Colonic mucosa (tissue), 4 donors: ENCODE results near the gene ECT2L. TPM values are rescaled to one million over a fixed set of nuclear protein-coding genes. Genes with fewer than 3 reads are reported as not detected.

ENCODE experiments used
- DNase-seq: peaks from one replicate; pipeline ENCODE4 v3.0.0-alpha.2; 2020
- H3K27ac ChIP-seq: fragments of 200-600 bp; one replicate; pipeline ENCODE4 v1.8.0; 2021
- H3K27me3 ChIP-seq: fragments of 200-600 bp; one replicate; pipeline ENCODE4 v1.8.0; 2021
- H3K36me3 ChIP-seq: fragments of 200-600 bp; one replicate; pipeline ENCODE4 v1.8.0; 2021
- H3K4me1 ChIP-seq: fragments of 200-600 bp; one replicate; pipeline ENCODE4 v1.8.0; 2021; ENCODE audit warnings: mild to moderate bottlenecking
- H3K4me3 ChIP-seq: fragments of 200-600 bp; one replicate; pipeline ENCODE4 v1.8.0; 2021
- H3K9ac ChIP-seq, 2 donors: one replicate each; pipeline ENCODE4 v1.7.0; 2013; ENCODE audit warnings: control low read depth in 2 of 2, low read depth in 2 of 2, low read length in 2 of 2
- H3K9me3 ChIP-seq: fragments of 200-600 bp; one replicate; pipeline ENCODE4 v1.8.0; 2021
- intact Hi-C: fragments of 100-400 bp; cut with DNase I; formaldehyde crosslinking; loops from one replicate; pipeline ENCODE4 v1.14.1; 2022
- total RNA-seq, 2 donors: library from RNA; stranded (reverse); fragmentation: NEBNext Ultra II Directional in 1 of 2; extraction: Animal tissue kit (Norgen Biotek cat#: 25700) in 1 of 2; gene quantifications; one replicate each; pipeline ENCODE4 v1.2.1, GENCODE V29; 2021
- TF ChIP-seq, protein P1 (sequence below): fragments of 200-600 bp; IDR thresholded peaks from one replicate; pipeline ENCODE4 v1.8.0; 2022; ENCODE audit warnings: antibody characterized with exemption, mild to moderate bottlenecking
- donor health status: healthy.
- donor health status: DM: no; HTN: no; CAD: no.
- donor health status: DM: no; HTN: no; CAD: no.

ECT2L gene, protein sequence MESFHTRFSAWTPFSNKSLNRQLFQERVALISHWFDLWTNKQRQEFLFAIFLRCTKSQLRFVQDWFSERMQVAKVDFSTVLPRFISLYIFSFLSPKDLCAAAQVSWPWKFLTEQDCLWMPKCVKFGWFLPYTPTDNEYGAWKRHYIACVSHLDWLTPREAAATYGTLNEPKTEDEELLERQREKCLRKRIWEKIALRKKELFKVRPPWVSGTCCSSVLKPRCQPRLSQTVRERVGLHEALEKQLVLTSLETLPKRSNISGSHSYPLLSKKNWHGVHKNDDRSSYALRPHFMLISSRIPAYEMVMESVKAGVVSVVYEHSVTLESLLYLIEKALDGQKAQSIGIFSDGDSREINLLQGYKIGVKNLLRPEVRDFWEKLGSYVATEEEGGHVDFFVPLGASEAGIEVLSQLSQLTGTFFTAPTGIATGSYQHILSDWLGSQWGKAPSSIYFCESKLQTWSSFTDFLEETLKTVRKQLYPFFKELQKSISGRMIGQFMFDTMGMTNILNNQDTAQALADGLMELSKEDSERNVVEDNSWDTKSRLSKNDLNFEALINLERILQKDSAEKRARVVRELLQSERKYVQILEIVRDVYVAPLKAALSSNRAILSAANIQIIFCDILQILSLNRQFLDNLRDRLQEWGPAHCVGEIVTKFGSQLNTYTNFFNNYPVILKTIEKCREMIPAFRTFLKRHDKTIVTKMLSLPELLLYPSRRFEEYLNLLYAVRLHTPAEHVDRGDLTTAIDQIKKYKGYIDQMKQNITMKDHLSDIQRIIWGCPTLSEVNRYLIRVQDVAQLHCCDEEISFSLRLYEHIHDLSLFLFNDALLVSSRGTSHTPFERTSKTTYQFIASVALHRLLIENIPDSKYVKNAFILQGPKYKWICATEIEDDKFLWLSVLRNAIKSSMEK
- total RNA-seq = not detected

DNA sequence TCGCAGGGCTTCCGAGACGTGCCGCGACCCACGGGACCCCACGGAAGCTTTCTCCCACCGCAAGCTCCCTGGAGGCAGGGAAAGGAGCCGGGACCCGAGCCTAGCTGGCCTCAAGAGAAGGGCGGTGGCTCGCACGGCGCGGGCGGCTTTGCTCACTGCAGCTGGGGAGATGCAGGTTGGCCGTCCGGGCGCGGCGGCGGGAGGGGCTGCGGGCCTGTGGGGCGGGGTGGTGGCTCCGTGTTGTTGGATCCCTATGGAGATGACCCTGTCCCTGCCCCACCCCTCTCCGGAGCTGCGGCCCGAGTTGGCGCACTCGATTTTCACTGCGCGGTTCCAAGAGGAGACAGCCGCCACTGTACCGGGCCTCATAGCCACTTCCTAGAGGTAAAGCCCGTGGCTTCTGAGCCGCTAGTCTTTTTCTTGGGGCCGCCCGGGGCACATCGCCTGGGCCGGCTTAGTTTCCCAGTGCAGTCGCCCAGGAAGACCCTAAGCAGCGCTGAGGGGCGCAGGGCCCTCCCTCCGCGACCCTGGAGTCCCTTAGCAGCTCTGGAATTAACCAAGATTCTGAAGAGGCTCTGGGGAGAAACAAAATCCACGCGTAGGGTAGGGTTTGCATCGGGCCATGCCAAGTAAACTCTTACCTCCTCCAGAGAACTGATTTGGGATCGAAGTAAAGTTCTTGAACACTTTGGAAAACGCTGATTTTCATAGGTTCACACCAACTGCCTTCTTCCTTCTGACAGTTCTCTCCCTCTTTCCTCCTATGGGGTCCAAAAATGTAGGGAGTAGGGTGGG, at the start of gene ECT2L:
Gene ECT2L, plus strand, starts transcription at position 279 of the 795 bp plus-strand sequence. CDS start 17,188 bp downstream, outside the sequence.
- TF ChIP-seq, protein P1, sequence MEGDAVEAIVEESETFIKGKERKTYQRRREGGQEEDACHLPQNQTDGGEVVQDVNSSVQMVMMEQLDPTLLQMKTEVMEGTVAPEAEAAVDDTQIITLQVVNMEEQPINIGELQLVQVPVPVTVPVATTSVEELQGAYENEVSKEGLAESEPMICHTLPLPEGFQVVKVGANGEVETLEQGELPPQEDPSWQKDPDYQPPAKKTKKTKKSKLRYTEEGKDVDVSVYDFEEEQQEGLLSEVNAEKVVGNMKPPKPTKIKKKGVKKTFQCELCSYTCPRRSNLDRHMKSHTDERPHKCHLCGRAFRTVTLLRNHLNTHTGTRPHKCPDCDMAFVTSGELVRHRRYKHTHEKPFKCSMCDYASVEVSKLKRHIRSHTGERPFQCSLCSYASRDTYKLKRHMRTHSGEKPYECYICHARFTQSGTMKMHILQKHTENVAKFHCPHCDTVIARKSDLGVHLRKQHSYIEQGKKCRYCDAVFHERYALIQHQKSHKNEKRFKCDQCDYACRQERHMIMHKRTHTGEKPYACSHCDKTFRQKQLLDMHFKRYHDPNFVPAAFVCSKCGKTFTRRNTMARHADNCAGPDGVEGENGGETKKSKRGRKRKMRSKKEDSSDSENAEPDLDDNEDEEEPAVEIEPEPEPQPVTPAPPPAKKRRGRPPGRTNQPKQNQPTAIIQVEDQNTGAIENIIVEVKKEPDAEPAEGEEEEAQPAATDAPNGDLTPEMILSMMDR = no peak
- H3K27me3 ChIP-seq = no peaks in the 10 kb centered on the region
- intact Hi-C loops = no loop called here
- peak within 1 kb of the TSS; percentile 31 for H3K4me3 ChIP-seq
- no peaks in the 10 kb centered on the region for H3K9me3 ChIP-seq
- no peaks in the 10 kb centered on the region for H3K4me1 ChIP-seq
- no peaks in the 10 kb centered on the region for H3K36me3 ChIP-seq
- H3K9ac ChIP-seq = peak within 1 kb of the TSS; percentile 52 to 66
- no peak within 1 kb of the TSS for H3K27ac ChIP-seq
- DNase-seq = peak; percentile 89

DNA sequence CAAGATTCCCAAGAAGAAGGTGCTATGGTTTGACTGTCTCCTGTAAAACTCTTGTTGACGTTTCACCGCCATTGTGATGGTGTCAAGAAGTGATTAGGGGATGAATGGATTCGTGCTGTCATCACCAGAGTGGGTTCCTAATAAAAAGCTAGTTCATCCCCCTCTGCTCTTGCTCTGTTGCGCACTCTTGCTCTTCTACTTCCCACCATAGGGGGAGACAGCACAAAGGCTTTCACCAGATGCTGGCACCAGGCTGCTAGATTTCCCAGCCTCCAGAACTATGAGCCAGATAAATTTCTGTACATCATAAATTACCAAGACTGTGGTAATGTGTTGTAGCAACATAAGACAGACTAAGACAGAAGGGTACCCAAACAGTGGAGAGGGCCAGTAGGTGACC, 43.9 kb upstream of the ECT2L start:
- intact Hi-C loops = no loop called here
- Histone ChIP-seq H3K36me3 (no peaks in the 10 kb centered on the region), H3K27ac (no peak overlapping the region), H3K9ac (no peak overlapping the region), H3K4me3 (no peak overlapping the region), H3K9me3 (no peaks in the 10 kb centered on the region), H3K4me1 (no peaks in the 10 kb centered on the region), H3K27me3 (no peaks in the 10 kb centered on the region)
- DNase-seq = no peak
- TF ChIP-seq, protein P1 = no peak

DNA sequence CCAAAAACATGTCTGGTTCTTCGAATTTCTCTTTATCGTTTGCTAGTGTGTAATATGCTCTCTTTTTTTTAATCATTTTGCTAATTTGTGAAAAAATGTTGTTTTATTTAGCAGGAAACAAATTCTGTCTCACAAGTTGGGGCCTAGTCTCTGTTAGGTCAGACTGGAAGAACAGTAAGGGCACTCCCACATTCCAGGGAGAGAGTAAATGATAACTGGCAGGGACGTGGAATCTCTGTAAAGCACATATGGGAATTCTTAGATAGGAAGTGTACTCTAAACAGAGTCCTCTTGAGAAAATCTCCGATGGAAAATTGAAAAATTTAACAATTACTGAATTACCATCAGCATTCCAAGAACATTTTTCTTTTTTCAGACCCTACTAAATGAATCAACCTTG, 38.8 kb upstream of the ECT2L start:
- H3K9me3 ChIP-seq = no peaks in the 10 kb centered on the region
- no peaks in the 10 kb centered on the region for H3K36me3 ChIP-seq
- H3K4me3 ChIP-seq = no peak overlapping the region
- DNase-seq = no peak
- no peaks in the 10 kb centered on the region for H3K4me1 ChIP-seq
- intact Hi-C loops = no loop called here
- H3K27ac ChIP-seq = no peak overlapping the region
- TF ChIP-seq, protein P1 = no peak
- no peaks in the 10 kb centered on the region for H3K27me3 ChIP-seq
- no peak overlapping the region for H3K9ac ChIP-seq

DNA sequence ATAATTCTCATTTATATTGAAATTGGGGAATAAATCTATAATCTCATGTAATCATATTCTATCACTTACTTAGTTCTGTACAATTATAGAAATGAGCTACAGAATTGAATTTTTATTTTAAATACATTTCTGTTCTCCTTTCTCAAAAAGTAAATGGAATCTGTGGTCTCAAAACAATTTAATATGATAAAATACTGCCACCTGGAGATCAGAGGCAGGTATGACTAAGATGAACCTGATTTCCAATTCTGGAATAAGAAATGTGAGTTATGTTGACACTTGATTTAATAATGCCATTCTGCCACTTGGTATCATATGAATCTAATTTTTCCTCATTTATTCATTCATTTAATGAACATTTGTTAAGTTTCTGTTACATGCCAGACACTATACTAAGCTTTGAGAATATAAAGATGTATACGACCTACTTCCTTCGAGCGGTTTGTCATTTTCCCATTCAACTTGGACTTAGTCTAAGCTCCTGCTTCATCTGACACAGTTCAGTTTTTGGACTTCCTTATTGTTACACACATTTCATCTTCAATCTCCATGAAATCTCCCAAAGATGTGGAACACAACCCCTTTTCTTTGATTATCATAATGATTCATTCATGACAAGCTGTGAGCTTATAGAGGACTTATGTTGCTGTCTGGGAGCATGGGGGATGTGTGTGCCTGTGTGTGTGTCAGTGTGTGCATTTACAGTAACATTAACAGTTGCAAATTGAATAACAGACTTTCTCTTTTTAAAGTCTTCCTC, 29.8 kb upstream of the ECT2L start:
- Histone ChIP-seq H3K4me1 (no peaks in the 10 kb centered on the region), H3K27ac (no peak overlapping the region), H3K9ac (no peak overlapping the region), H3K27me3 (no peaks in the 10 kb centered on the region), H3K4me3 (no peak overlapping the region), H3K9me3 (no peaks in the 10 kb centered on the region), H3K36me3 (no peaks in the 10 kb centered on the region)
- TF ChIP-seq, protein P1 = peak; percentile 67
- no peak for DNase-seq
- intact Hi-C loops = loop anchor here (2.0 to 10.0 kb wide), 4 partner anchors 74 to 651 kb away; no protein-coding TSS in a partner anchor
